ENCODE data around the gene KLC1. TPM values are rescaled to one million over a fixed set of nuclear protein-coding genes. Genes with fewer than 3 reads are reported as not detected.

Gene KLC1
- total and polyA plus RNA-seq, 2 of the 13 experiments (the other 11 are each of a cell fraction or from before 2014, with no cell fraction given), result 53.2 to 63.5 TPM

DNA sequence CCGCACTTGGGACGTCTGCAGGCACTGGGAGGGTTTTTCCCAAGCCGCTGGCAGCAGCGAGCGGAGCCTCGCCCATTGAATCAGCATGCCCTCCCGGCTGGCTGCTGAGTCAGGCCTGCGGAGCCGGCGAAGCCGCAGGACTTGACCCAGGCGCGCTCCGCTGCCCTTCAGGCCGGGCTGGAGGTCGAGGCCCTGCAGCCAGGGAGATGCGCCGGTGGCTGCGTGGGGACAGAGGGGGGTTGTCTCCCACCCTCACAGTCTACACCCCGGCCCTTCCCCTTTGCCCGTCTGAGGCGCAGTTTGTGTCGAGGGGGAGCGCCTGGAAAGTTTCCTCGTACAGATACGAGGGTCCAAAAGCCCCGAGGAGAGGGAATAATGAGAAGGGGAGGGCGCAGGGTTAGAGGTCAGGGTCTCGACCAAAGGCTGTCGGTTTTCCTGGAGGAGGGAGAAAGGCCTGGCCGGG is 759 bp upstream of the KLC1 start (continued):
- TF ChIP-seq ZNF232 (CRISPR knock-in tag; IDR thresholded peaks at IDR 0.05; ENCODE audit: borderline replicate concordance) (0 out of 2 replicates have a peak, but pooled peaks have one; percentile 50), DNMT3B (CRISPR knock-in tag; conservative IDR thresholded peaks at IDR 0.05) (no peak), HCFC1 (IDR thresholded peaks at IDR 0.05; ENCODE audit: low read depth, low read length) (no peak), ZNF724P (CRISPR knock-in tag; IDR thresholded peaks at IDR 0.05; ENCODE audit: borderline replicate concordance) (no peak), FOXP1 (IDR thresholded peaks at IDR 0.05) (no peak), FOXP1 (CRISPR knock-in tag; IDR thresholded peaks at IDR 0.05) (no peak), REL (CRISPR knock-in tag; conservative IDR thresholded peaks at IDR 0.05) (0 out of 2 replicates have a peak, but pooled peaks have one; percentile 7), PRPF4 (IDR thresholded peaks at IDR 0.05; ENCODE audit: low read depth, low read length, poor library complexity, severe bottlenecking) (no peak), NCOA5 (CRISPR knock-in tag; IDR thresholded peaks at IDR 0.05) (no peak), ZNF441 (CRISPR knock-in tag; IDR thresholded peaks at IDR 0.05; ENCODE audit: borderline replicate concordance) (peak; percentile 77; the same call in 1 of the 2 replicates), ZNF883 (CRISPR knock-in tag; IDR thresholded peaks at IDR 0.05; ENCODE audit: not compliant biosample characterization) (no peak), ZSCAN21 (CRISPR knock-in tag; IDR thresholded peaks at IDR 0.05; ENCODE audit: borderline replicate concordance) (no peak; the same call in 1 of the 2 replicates), ZIK1 (CRISPR knock-in tag; IDR thresholded peaks at IDR 0.05; ENCODE audit: borderline replicate concordance, low read depth) (no peak), LCORL (IDR thresholded peaks at IDR 0.05) (no peak), LCORL (CRISPR knock-in tag; IDR thresholded peaks at IDR 0.05) (no peak; the same call in 1 of the 2 replicates), JUND (CRISPR knock-in tag; IDR thresholded peaks at IDR 0.05) (no peak), SALL2 (CRISPR knock-in tag; IDR thresholded peaks at IDR 0.05) (no peak), RFXANK (CRISPR knock-in tag; IDR thresholded peaks at IDR 0.05) (no peak), ZNF563 (CRISPR knock-in tag; IDR thresholded peaks at IDR 0.05) (no peak), ZNF317 (CRISPR knock-in tag; IDR thresholded peaks at IDR 0.05) (0 out of 2 replicates have a peak, but pooled peaks have one; percentile 24), ZNF766 (CRISPR knock-in tag; IDR thresholded peaks at IDR 0.05; ENCODE audit: borderline replicate concordance) (no peak), ZSCAN25 (CRISPR knock-in tag; IDR thresholded peaks at IDR 0.05) (no peak), FLYWCH1 (CRISPR knock-in tag; IDR thresholded peaks at IDR 0.05) (no peak), ZNF335 (CRISPR knock-in tag; IDR thresholded peaks at IDR 0.05) (no peak), ZNF713 (CRISPR knock-in tag; IDR thresholded peaks at IDR 0.05) (no peak)
- TF ChIP-seq, protein P1, sequence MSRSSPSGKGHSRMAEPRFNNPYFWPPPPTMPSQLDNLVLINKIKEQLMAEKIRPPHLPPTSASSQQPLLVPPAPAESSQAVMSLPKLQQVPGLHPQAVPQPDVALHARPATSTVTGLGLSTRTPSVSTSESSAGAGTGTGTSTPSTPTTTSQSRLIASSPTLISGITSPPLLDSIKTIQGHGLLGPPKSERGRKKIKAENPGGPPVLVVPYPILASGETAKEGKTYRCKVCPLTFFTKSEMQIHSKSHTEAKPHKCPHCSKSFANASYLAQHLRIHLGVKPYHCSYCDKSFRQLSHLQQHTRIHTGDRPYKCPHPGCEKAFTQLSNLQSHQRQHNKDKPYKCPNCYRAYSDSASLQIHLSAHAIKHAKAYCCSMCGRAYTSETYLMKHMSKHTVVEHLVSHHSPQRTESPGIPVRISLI (CRISPR knock-in tag; IDR thresholded peaks at IDR 0.05; ENCODE audit: borderline replicate concordance), result no peak
- TF ChIP-seq, protein P2, sequence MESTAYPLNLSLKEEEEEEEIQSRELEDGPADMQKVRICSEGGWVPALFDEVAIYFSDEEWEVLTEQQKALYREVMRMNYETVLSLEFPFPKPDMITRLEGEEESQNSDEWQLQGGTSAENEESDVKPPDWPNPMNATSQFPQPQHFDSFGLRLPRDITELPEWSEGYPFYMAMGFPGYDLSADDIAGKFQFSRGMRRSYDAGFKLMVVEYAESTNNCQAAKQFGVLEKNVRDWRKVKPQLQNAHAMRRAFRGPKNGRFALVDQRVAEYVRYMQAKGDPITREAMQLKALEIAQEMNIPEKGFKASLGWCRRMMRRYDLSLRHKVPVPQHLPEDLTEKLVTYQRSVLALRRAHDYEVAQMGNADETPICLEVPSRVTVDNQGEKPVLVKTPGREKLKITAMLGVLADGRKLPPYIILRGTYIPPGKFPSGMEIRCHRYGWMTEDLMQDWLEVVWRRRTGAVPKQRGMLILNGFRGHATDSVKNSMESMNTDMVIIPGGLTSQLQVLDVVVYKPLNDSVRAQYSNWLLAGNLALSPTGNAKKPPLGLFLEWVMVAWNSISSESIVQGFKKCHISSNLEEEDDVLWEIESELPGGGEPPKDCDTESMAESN (CRISPR knock-in tag; conservative IDR thresholded peaks at IDR 0.05), result no peak
- TF ChIP-seq, protein P3, sequence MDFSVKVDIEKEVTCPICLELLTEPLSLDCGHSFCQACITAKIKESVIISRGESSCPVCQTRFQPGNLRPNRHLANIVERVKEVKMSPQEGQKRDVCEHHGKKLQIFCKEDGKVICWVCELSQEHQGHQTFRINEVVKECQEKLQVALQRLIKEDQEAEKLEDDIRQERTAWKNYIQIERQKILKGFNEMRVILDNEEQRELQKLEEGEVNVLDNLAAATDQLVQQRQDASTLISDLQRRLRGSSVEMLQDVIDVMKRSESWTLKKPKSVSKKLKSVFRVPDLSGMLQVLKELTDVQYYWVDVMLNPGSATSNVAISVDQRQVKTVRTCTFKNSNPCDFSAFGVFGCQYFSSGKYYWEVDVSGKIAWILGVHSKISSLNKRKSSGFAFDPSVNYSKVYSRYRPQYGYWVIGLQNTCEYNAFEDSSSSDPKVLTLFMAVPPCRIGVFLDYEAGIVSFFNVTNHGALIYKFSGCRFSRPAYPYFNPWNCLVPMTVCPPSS (IDR thresholded peaks at IDR 0.05), result no peak
- TF ChIP-seq, protein P4, sequence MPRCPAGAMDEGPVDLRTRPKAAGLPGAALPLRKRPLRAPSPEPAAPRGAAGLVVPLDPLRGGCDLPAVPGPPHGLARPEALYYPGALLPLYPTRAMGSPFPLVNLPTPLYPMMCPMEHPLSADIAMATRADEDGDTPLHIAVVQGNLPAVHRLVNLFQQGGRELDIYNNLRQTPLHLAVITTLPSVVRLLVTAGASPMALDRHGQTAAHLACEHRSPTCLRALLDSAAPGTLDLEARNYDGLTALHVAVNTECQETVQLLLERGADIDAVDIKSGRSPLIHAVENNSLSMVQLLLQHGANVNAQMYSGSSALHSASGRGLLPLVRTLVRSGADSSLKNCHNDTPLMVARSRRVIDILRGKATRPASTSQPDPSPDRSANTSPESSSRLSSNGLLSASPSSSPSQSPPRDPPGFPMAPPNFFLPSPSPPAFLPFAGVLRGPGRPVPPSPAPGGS (CRISPR knock-in tag; IDR thresholded peaks at IDR 0.05), result no peak; the same call in 1 of the 2 replicates

All from HepG2 (cell line).